GM18870 (cell line): ENCODE results near the gene ZNF546.
"Not testable (repeated sequence)": the region's sequence is repeated elsewhere in the genome, so short reads cannot be mapped to it uniquely, and the experiment has no call there.

Source experiments
- ATAC-seq: cut with Tn5 transposase; IDR thresholded peaks from one replicate; pipeline ENCODE4 v1.9.1; 2021; ENCODE audit warnings: moderate library complexity; ENCODE audit not compliant: unreplicated experiment

ZNF546 gene

GRCh38 chr19:39983695-39984300, 13.1 kb upstream of the ZNF546 start:
- no peak for ATAC-seq

GRCh38 chr19:39986643-39987042, 10.2 kb upstream of the ZNF546 start:
- no peak for ATAC-seq

GRCh38 chr19:39987167-39987566, 9.7 kb upstream of the ZNF546 start:
- ATAC-seq: no peak

- ATAC-seq: no peak
Measured at GRCh38 chr19:39987596-39987995, 9.3 kb upstream of the ZNF546 start.

GRCh38 chr19:39993605-39994004, 3.3 kb upstream of the ZNF546 start:
- no peak for ATAC-seq

GRCh38 chr19:39994361-39994760, 2.5 kb upstream of the ZNF546 start:
- no peak for ATAC-seq

GRCh38 chr19:39995794-39996193, 1.1 kb upstream of the ZNF546 start:
- ATAC-seq: no peak

- ATAC-seq: peak; percentile 29
Measured at GRCh38 chr19:39996218-39996810, 546 bp upstream of the ZNF546 start.

GRCh38 chr19:39997638-39998216, 867 bp downstream of the ZNF546 start:
- no peak for ATAC-seq

- no peak for ATAC-seq
Measured at GRCh38 chr19:39998501-39998900, 1.6 kb downstream of the ZNF546 start.

GRCh38 chr19:40005691-40006272, 8.9 kb downstream of the ZNF546 start:
- ATAC-seq: no peak

- no peak for ATAC-seq
Measured at GRCh38 chr19:40006273-40006691, 9.4 kb downstream of the ZNF546 start.

- no peak for ATAC-seq
Measured at GRCh38 chr19:40009674-40010073, 12.8 kb downstream of the ZNF546 start.

- ATAC-seq: no peak
Measured at GRCh38 chr19:40013991-40014390, 17.1 kb downstream of the ZNF546 start.

- no peak for ATAC-seq
Measured at GRCh38 chr19:40023969-40024368, 27.1 kb downstream of the ZNF546 start.

- ATAC-seq: no peak
Measured at GRCh38 chr19:40025938-40026596, 29.2 kb downstream of the ZNF546 start.

- no peak for ATAC-seq
Measured at GRCh38 chr19:40026597-40026970, 29.7 kb downstream of the ZNF546 start.

GRCh38 chr19:40033989-40034560, 37.2 kb downstream of the ZNF546 start:
- no peak for ATAC-seq

- no peak for ATAC-seq
Measured at GRCh38 chr19:40035996-40036395, 39.1 kb downstream of the ZNF546 start.

GRCh38 chr19:40038047-40038446, 41.2 kb downstream of the ZNF546 start:
- ATAC-seq: not testable (repeated sequence)

GRCh38 chr19:40041718-40042117, 44.9 kb downstream of the ZNF546 start:
- ATAC-seq: not testable (repeated sequence)
